Subcutaneous adipose tissue (tissue), 4 donors: Measurements from ENCODE around the gene CNN2. TPM values are rescaled to one million over a fixed set of nuclear protein-coding genes. Genes with fewer than 3 reads are reported as not detected.

Experiments
- CTCF ChIP-seq: fragments of 450-650 bp; IDR thresholded peaks from one replicate; pipeline ENCODE4 v1.5.1; 2016; ENCODE audit warnings: low read depth, mild to moderate bottlenecking, control low read depth, antibody characterized with exemption, moderate library complexity
- small RNA-seq: library from RNA; depleted of rRNA; stranded (forward); fragments of <200 nt; gene quantifications from one replicate; pipeline ENCODE3, GENCODE V24; 2016
- total RNA-seq, 4 donors: library from RNA; depleted of rRNA; stranded (reverse); fragments of >200 nt; gene quantifications; one replicate each; pipeline ENCODE4 v1.1.0, GENCODE V29; 2016

CNN2 gene
- total RNA-seq, 4 donors from 2014 or later, result 32.1 to 86.8 (median 52.2) TPM

GRCh38 chr19:1086613-1087012 is 60.2 kb downstream of the CNN2 start:
- TF ChIP-seq CTCF, result no peak

- no peak for TF ChIP-seq CTCF
Observed at GRCh38 chr19:1087813-1088415, 61.5 kb downstream of the CNN2 start.

GRCh38 chr19:1088416-1089010 is 62.1 kb downstream of the CNN2 start:
- no peak for TF ChIP-seq CTCF

Small RNAs within 50 kb of the gene (small RNA-seq; reads per million reads assigned to genes)
- gene RNU6-2, result not detected

Other genes starting within 250 kb of the CNN2 start
- gene PTBP1, start 229.2 kb upstream of the CNN2 start, total RNA-seq, result 100 to 1,000 TPM in 1 of 4 donors, 10 to 100 TPM in 3; 77.5 to 108 (median 87.8) TPM
- gene PLPPR3, start 204.7 kb upstream of the CNN2 start, total RNA-seq, result not detected
- under 1 TPM in 1 of 4 donors, not detected in 3; 0.68 TPM for gene AZU1, start 198.8 kb upstream of the CNN2 start, total RNA-seq
- gene PRTN3, start 185.6 kb upstream of the CNN2 start, total RNA-seq, result not detected
- gene ELANE, start 174.3 kb upstream of the CNN2 start, total RNA-seq, result 1 to 10 TPM in 2 of 4 donors, not detected in 2; 2.4 to 2.8 TPM
- gene CFD, start 166.9 kb upstream of the CNN2 start, total RNA-seq, result 1,000 to 10,000 TPM; 1,847 to 6,869 (median 2,488) TPM
- gene MED16, start 133.4 kb upstream of the CNN2 start, total RNA-seq, result 10 to 100 TPM; 18.4 to 38.4 (median 19.2) TPM
- not detected for gene RNU6-9, start 133.1 kb upstream of the CNN2 start, total RNA-seq
- gene R3HDM4, start 113.4 kb upstream of the CNN2 start, total RNA-seq, result 10 to 100 TPM; 24.1 to 37.3 (median 26.8) TPM
- gene KISS1R, start 109.3 kb upstream of the CNN2 start, total RNA-seq, result not detected
- 10 to 100 TPM in 2 of 4 donors, 1 to 10 TPM in 2; 5.5 to 13.9 (median 9.2) TPM for gene ARID3A, start 100.6 kb upstream of the CNN2 start, total RNA-seq
- 10 to 100 TPM; 18.9 to 58.6 (median 30.7) TPM for gene WDR18, start 42.3 kb upstream of the CNN2 start, total RNA-seq
- not detected for gene GRIN3B, start 26.2 kb upstream of the CNN2 start, total RNA-seq
- 100 to 1,000 TPM in 2 of 4 donors, 10 to 100 TPM in 2; 65.1 to 193 (median 94.0) TPM for gene TMEM259, start 5.5 kb upstream of the CNN2 start, total RNA-seq
- gene RNU6-2, start 5.1 kb upstream of the CNN2 start, total RNA-seq, result not detected
- gene ABCA7, start 13.5 kb downstream of the CNN2 start, total RNA-seq, result 10 to 100 TPM in 3 of 4 donors, 1 to 10 TPM in 1; 3.4 to 35.2 (median 12.2) TPM
- gene ARHGAP45, start 40.6 kb downstream of the CNN2 start, total RNA-seq, result 10 to 100 TPM; 31.3 to 52.5 (median 44.0) TPM
- gene POLR2E, start 68.8 kb downstream of the CNN2 start, total RNA-seq, result 100 to 1,000 TPM in 3 of 4 donors, 10 to 100 TPM in 1; 81.8 to 302 (median 127) TPM
- 1,000 to 10,000 TPM; 1,089 to 2,299 (median 1,463) TPM for gene GPX4, start 77.4 kb downstream of the CNN2 start, total RNA-seq
- gene SBNO2, start 147.7 kb downstream of the CNN2 start, total RNA-seq, result 10 to 100 TPM; 13.4 to 51.2 (median 19.1) TPM
- 10 to 100 TPM; 22.8 to 71.8 (median 31.9) TPM for gene STK11, start 179.2 kb downstream of the CNN2 start, total RNA-seq
- 1 to 10 TPM in 1 of 4 donors, under 1 TPM in 1, not detected in 2; 0.57 to 1.1 TPM for gene CBARP, start 211.4 kb downstream of the CNN2 start, total RNA-seq
- 100 to 1,000 TPM in 1 of 4 donors, 10 to 100 TPM in 3; 47.9 to 118 (median 66.1) TPM for gene ATP5F1D, start 215.1 kb downstream of the CNN2 start, total RNA-seq
- gene MIDN, start 222.0 kb downstream of the CNN2 start, total RNA-seq, result 10 to 100 TPM in 2 of 4 donors, 1 to 10 TPM in 2; 8.0 to 43.1 (median 12.2) TPM
- 100 to 1,000 TPM; 159 to 753 (median 413) TPM for gene CIRBP, start 242.7 kb downstream of the CNN2 start, total RNA-seq
- gene FAM174C, start 248.9 kb downstream of the CNN2 start, total RNA-seq, result 10 to 100 TPM; 37.4 to 76.7 (median 46.7) TPM